ENCODE data around the gene AASDHPPT. TPM values are rescaled to one million over a fixed set of nuclear protein-coding genes. Genes with fewer than 3 reads are reported as not detected.

AASDHPPT gene
- total RNA-seq, 4 donors from 2014 or later: 35.3 to 49.0 (median 42.4) TPM

DNA sequence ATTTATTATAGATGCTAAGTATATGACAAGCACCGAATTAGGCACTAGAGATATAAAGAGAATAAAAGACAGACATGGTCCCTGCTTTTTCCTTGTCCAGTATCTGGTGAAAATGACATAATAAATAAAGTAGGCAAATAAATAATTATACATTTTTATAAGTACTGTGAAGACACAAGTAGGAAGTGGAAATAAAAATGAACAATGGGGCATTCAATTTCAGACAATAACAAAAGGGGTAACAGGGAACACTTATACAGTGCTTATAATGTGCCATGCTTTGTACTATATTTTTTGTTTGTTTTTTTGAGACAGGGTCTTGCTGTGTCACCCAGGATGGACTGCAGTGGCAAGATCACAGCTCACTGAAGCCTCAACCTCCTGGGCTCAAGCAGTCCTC is 4.7 kb upstream of the AASDHPPT start:
- H3K27ac ChIP-seq: no peak overlapping the region
- peaks cover 0 to 5% of the 10 kb centered on the region in 2 donors for H3K4me1 ChIP-seq
- H3K9me3 ChIP-seq: no peaks in the 10 kb centered on the region
- DNase-seq: no peak
- TF ChIP-seq POLR2A (IDR thresholded peaks at IDR 0.05): no peak
- TF ChIP-seq, protein P1, sequence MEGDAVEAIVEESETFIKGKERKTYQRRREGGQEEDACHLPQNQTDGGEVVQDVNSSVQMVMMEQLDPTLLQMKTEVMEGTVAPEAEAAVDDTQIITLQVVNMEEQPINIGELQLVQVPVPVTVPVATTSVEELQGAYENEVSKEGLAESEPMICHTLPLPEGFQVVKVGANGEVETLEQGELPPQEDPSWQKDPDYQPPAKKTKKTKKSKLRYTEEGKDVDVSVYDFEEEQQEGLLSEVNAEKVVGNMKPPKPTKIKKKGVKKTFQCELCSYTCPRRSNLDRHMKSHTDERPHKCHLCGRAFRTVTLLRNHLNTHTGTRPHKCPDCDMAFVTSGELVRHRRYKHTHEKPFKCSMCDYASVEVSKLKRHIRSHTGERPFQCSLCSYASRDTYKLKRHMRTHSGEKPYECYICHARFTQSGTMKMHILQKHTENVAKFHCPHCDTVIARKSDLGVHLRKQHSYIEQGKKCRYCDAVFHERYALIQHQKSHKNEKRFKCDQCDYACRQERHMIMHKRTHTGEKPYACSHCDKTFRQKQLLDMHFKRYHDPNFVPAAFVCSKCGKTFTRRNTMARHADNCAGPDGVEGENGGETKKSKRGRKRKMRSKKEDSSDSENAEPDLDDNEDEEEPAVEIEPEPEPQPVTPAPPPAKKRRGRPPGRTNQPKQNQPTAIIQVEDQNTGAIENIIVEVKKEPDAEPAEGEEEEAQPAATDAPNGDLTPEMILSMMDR (IDR thresholded peaks at IDR 0.05): no peak
- no peaks in the 10 kb centered on the region for H3K27me3 ChIP-seq
- H3K4me3 ChIP-seq (replicated peaks in 1 of 3): no peak overlapping the region
- 97% methylated on average over 1 of the region's 1 CpG for WGBS, 2 donors
- H3K36me3 ChIP-seq: no peaks in the 10 kb centered on the region
- intact Hi-C loops (cut with DNase I): loop anchor here (10.0 kb wide), 1 partner anchor 48 kb away; the partner anchor contains the start of gene MSANTD4

- peaks cover 6 to 11% of the 10 kb centered on the region in 2 donors for H3K4me1 ChIP-seq
- 13 to 14% methylated on average over 19 of the region's 19 CpGs for WGBS, 2 donors
- intact Hi-C loops (cut with DNase I): loop anchor here (10.0 kb wide), 1 partner anchor 52 kb away; the partner anchor contains the start of gene MSANTD4
These were observed 1.1 kb upstream of the AASDHPPT start for GRCh38 chr11:106076171-106076918.

DNA sequence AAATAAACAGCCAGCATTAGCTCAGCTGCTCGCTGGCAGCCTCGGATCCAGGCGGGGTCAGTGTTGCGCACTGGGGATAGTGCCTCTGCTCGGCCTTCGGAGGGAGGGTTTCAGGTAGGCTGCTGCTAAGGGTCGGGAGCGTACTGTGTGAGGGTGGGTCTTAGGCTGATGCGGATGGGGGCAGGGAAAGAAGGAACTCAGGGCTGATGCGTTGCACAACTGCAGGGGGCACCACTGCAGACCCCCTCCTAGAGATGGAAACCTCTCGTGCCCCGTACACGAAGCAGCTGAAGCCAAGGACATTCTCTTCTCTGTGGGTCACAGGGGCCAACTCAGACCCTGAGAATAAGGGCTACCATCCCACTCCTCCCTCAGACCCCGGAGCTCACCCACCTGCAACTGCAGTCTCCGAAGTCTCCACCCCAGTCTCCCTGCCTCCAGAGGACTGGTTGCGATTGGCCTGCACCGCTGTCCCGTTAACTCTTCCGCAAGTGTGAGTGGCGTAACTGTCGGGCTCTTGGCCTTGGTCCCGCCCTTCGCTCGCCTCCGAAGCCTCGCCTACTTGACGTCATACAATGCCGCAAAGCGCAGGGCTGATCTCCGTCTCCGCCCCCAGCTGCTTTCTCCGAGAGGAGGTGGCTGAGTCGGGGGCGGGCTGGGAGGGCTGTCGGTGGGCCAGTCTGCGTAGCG is 398 bp upstream of the AASDHPPT start, which contains the start of gene KBTBD3:
Gene KBTBD3, minus strand, starts transcription at position 429 of the 690 bp plus-strand sequence. CDS start 18,250 bp downstream, outside the sequence.
- peaks cover 0 to 10% of the 10 kb centered on the region in 2 donors for H3K36me3 ChIP-seq
- H3K4me3 ChIP-seq (replicated peaks in 1 of 3): peak within 1 kb of the TSS; percentile 75 to 94 (median 84)
- peaks cover 8 to 11% of the 10 kb centered on the region in 2 donors for H3K4me1 ChIP-seq
- H3K9me3 ChIP-seq: no peaks in the 10 kb centered on the region
- peak; percentile 63 to 95 for TF ChIP-seq POLR2A (IDR thresholded peaks at IDR 0.05)
- TF ChIP-seq, protein P1 (IDR thresholded peaks at IDR 0.05): peak in 4 of 6 experiments; percentile 32 to 61 (median 44)
- 0% methylated on average over 10 to 24 of the region's 37 CpGs for WGBS, 2 donors
- peak; percentile 99 for DNase-seq
- H3K27ac ChIP-seq: peak within 1 kb of the TSS; percentile 94 to 97 (median 96)
- intact Hi-C loops (cut with DNase I): loop anchor here (10.0 kb wide), 1 partner anchor 52 kb away; the partner anchor contains the start of gene MSANTD4
- H3K27me3 ChIP-seq: no peaks in the 10 kb centered on the region

More at GRCh38 chr11:106076171-106076918, 1.1 kb upstream of the AASDHPPT start:
- peak overlapping the region; percentile 83 to 97 (median 96) for H3K27ac ChIP-seq
- peak overlapping the region; percentile 49 to 94 (median 68) for H3K4me3 ChIP-seq (replicated peaks in 1 of 3)
- peak; percentile 8 to 17 for DNase-seq
- H3K36me3 ChIP-seq: peaks cover 0 to 9% of the 10 kb centered on the region in 2 donors
- H3K9me3 ChIP-seq: no peaks in the 10 kb centered on the region
- TF ChIP-seq, protein P1 (IDR thresholded peaks at IDR 0.05): no peak
- no peak for TF ChIP-seq POLR2A (IDR thresholded peaks at IDR 0.05)
- no peaks in the 10 kb centered on the region for H3K27me3 ChIP-seq

DNA sequence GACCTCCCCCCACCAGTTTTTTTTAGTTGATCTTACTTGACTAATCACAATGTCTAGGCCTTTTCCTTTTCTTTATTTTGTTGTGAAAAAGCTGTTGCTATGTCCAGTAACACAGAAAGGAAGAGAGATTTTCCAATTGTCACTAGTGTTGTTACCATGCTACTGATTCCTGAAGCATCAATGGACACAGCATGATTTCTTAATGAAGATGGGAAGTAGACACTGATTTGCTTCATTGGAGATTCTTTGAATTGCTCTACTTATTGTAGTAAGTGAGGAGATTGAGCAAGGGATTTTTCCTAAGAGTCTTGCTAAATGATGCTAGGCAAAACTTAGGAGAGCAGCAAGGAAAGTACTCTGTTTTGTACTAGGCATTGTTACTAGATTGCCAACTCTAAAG is 4.6 kb downstream of the AASDHPPT start:
- no peaks in the 10 kb centered on the region for H3K9me3 ChIP-seq
- no peak for DNase-seq
- peaks cover 0 to 13% of the 10 kb centered on the region in 2 donors for H3K36me3 ChIP-seq
- intact Hi-C loops (cut with DNase I): no loop called here
- H3K4me3 ChIP-seq (replicated peaks in 1 of 3): no peak overlapping the region
- H3K27ac ChIP-seq: no peak overlapping the region
- no peak for TF ChIP-seq POLR2A (IDR thresholded peaks at IDR 0.05)
- TF ChIP-seq, protein P1 (IDR thresholded peaks at IDR 0.05): no peak
- peaks cover 8 to 20% of the 10 kb centered on the region in 2 donors for H3K4me1 ChIP-seq
- no peaks in the 10 kb centered on the region for H3K27me3 ChIP-seq

All from thyroid gland (tissue), 4 donors.